HL-60 (cell line): ENCODE results near the gene ABCC2.
"Not testable (repeated sequence)": the region's sequence is repeated elsewhere in the genome, so short reads cannot be mapped to it uniquely, and the experiment has no call there.

Experiments used
- CTCF ChIP-seq: IDR thresholded peaks from one replicate; pipeline ENCODE4 v1.5.1; 2011; ENCODE audit warnings: low read length, control low read depth, inconsistent platforms; ENCODE audit not compliant: insufficient read depth
- POLR2AphosphoS5 ChIP-seq: IDR thresholded peaks from 2 replicates; pipeline ENCODE4 v1.6.1; 2012; ENCODE audit warnings: low read depth
- REST ChIP-seq: IDR thresholded peaks from 2 replicates; pipeline ENCODE4 v1.6.1; 2012; ENCODE audit warnings: low read depth; ENCODE audit not compliant: insufficient replicate concordance

- TF ChIP-seq CTCF, POLR2AphosphoS5, REST: not testable (repeated sequence)
These were observed 84.8 kb downstream of the ABCC2 start for GRCh38 chr10:99867250-99867649.
